Liver (tissue), 3 donors: Measurements from ENCODE around the gene PBX4.

ENCODE experiments used
- ATF3 ChIP-seq: IDR thresholded peaks from 2 replicates; pipeline ENCODE4 v1.6.1; 2016; ENCODE audit warnings: antibody characterized with exemption
- CTCF ChIP-seq: fragments of 150-350 bp; IDR thresholded peaks from 2 replicates; pipeline ENCODE4 v1.5.1; 2017; ENCODE audit warnings: improper control_type of control experiment, low read depth, low read length; ENCODE audit not compliant: missing input control
- EGR1 ChIP-seq, 2 donors: IDR thresholded peaks; 2 replicates each; pipeline ENCODE4 v1.6.1; 2016 to 2018; ENCODE audit warnings: antibody characterized with exemption in 2 of 2, low read depth in 2 of 2
- GABPA ChIP-seq, 2 donors: IDR thresholded peaks in 1 of 2; conservative IDR thresholded peaks in 1 of 2; 2 replicates each; pipeline ENCODE4 v1.6.1; 2016; ENCODE audit warnings: antibody characterized with exemption in 2 of 2, mild to moderate bottlenecking in 1 of 2, moderate library complexity in 1 of 2
- HNF4A ChIP-seq, 2 donors: conservative IDR thresholded peaks; 2 replicates each; pipeline ENCODE4 v1.6.1; 2016; ENCODE audit warnings: antibody characterized with exemption in 2 of 2, mild to moderate bottlenecking in 2 of 2
- HNF4G ChIP-seq: IDR thresholded peaks from 2 replicates; pipeline ENCODE4 v1.6.1; 2016; ENCODE audit warnings: antibody characterized with exemption
- JUND ChIP-seq, 2 donors: IDR thresholded peaks; 2 replicates each; pipeline ENCODE4 v1.6.1; 2016; ENCODE audit warnings: antibody characterized with exemption in 2 of 2
- NR2F2 ChIP-seq: IDR thresholded peaks from 2 replicates; pipeline ENCODE4 v1.6.1; 2016; ENCODE audit warnings: antibody characterized with exemption
- RAD21 ChIP-seq, 2 donors: IDR thresholded peaks; 2 replicates each; pipeline ENCODE4 v1.6.1; 2016; ENCODE audit warnings: antibody characterized with exemption in 2 of 2, mild to moderate bottlenecking in 2 of 2
- SP1 ChIP-seq: IDR thresholded peaks from 2 replicates; pipeline ENCODE4 v1.6.1; 2018; ENCODE audit warnings: antibody characterized with exemption, mild to moderate bottlenecking
- ZBTB33 ChIP-seq: IDR thresholded peaks from 2 replicates; pipeline ENCODE4 v1.6.1; 2016; ENCODE audit warnings: antibody characterized with exemption
- TF ChIP-seq, protein P1 (sequence below): IDR thresholded peaks from 2 replicates; pipeline ENCODE4 v1.6.1; 2016; ENCODE audit warnings: antibody characterized with exemption
- TF ChIP-seq, protein P2 (sequence below): IDR thresholded peaks from 2 replicates; pipeline ENCODE4 v1.6.1; 2016; ENCODE audit warnings: antibody characterized with exemption, mild to moderate bottlenecking
- donor health status: healthy.
- donor health status: healthy.

GRCh38 chr19:19537075-19538048 is 81.1 kb downstream of the PBX4 start:
- TF ChIP-seq CTCF (no peak), HNF4A (conservative IDR thresholded peaks at IDR 0.05) (no peak), JUND (IDR thresholded peaks at IDR 0.05) (no peak), ATF3 (no peak), RAD21 (IDR thresholded peaks at IDR 0.05) (no peak), GABPA (IDR thresholded peaks at IDR 0.05 in 1 of 2, conservative IDR thresholded peaks at IDR 0.05 in 1 of 2) (no peak), SP1 (no peak), EGR1 (IDR thresholded peaks at IDR 0.05; ENCODE audit: low read depth in 2 of 2) (no peak), ZBTB33 (no peak), NR2F2 (no peak), HNF4G (no peak)
- TF ChIP-seq, protein P1, sequence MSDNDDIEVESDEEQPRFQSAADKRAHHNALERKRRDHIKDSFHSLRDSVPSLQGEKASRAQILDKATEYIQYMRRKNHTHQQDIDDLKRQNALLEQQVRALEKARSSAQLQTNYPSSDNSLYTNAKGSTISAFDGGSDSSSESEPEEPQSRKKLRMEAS: no peak
- TF ChIP-seq, protein P2, sequence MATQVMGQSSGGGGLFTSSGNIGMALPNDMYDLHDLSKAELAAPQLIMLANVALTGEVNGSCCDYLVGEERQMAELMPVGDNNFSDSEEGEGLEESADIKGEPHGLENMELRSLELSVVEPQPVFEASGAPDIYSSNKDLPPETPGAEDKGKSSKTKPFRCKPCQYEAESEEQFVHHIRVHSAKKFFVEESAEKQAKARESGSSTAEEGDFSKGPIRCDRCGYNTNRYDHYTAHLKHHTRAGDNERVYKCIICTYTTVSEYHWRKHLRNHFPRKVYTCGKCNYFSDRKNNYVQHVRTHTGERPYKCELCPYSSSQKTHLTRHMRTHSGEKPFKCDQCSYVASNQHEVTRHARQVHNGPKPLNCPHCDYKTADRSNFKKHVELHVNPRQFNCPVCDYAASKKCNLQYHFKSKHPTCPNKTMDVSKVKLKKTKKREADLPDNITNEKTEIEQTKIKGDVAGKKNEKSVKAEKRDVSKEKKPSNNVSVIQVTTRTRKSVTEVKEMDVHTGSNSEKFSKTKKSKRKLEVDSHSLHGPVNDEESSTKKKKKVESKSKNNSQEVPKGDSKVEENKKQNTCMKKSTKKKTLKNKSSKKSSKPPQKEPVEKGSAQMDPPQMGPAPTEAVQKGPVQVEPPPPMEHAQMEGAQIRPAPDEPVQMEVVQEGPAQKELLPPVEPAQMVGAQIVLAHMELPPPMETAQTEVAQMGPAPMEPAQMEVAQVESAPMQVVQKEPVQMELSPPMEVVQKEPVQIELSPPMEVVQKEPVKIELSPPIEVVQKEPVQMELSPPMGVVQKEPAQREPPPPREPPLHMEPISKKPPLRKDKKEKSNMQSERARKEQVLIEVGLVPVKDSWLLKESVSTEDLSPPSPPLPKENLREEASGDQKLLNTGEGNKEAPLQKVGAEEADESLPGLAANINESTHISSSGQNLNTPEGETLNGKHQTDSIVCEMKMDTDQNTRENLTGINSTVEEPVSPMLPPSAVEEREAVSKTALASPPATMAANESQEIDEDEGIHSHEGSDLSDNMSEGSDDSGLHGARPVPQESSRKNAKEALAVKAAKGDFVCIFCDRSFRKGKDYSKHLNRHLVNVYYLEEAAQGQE: no peak
